H7 (cell line): ENCODE data around the gene SLC25A28. TPM values are rescaled to one million over a fixed set of nuclear protein-coding genes. Genes with fewer than 3 reads are reported as not detected.
"Not testable (repeated sequence)": the region's sequence is repeated elsewhere in the genome, so short reads cannot be mapped to it uniquely, and the experiment has no call there.

Experiments used
- DNase-seq: peaks from one replicate; pipeline ENCODE4 v3.0.0; 2012
- H3K27me3 ChIP-seq: 2 replicates; pipeline ENCODE4 v1.6.0; 2011; ENCODE audit warnings: mild to moderate bottlenecking, low read length; ENCODE audit not compliant: control insufficient read depth, insufficient read depth
- H3K36me3 ChIP-seq: replicated peaks from 2 replicates; pipeline ENCODE4 v1.5.1; 2011; ENCODE audit warnings: low read length; ENCODE audit not compliant: control insufficient read depth, insufficient read depth
- H3K4me3 ChIP-seq: 2 replicates; pipeline ENCODE4 v1.5.1; 2011; ENCODE audit warnings: low read depth, mild to moderate bottlenecking, control low read depth, low read length, moderate library complexity; ENCODE audit not compliant: insufficient read depth
- total RNA-seq: library from RNA; depleted of rRNA; stranded (reverse); fragments of >200 nt; shearing (Covaris generic); gene quantifications from 2 replicates; pipeline ENCODE4 v1.2.3, GENCODE V29; 2014

SLC25A28 gene
- total RNA-seq, 1 experiment from 2014 or later: 24.0 TPM

DNA sequence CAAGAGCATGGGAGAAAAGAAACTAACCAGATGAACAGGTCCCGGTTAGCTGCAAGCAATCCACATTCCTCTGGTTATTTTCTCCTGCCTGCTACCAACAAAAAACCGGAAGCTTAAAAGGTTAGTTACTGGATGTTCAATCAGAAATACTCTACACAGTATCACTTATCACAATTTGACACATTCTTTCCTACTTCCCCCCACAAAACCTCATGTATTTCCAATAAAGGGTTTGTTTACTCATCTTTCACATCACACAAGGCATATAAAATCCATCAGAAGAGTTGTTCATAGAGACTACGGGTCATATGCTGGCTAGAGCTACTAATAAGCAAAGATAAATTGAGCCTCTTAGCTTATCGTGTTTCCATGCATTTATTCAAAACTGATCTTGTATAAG, 4.8 kb downstream of the SLC25A28 start:
- Histone ChIP-seq H3K4me3 (no peak overlapping the region), H3K27me3 (no peaks in the 10 kb centered on the region), H3K36me3 (peaks cover 5% of the 10 kb centered on the region)
- DNase-seq: no peak

GRCh38 chr10:99612167-99612831, 7.9 kb downstream of the SLC25A28 start:
- peak; percentile 76 for DNase-seq
- no peak overlapping the region for H3K4me3 ChIP-seq
- H3K36me3 ChIP-seq: peaks cover 5% of the 10 kb centered on the region
- H3K27me3 ChIP-seq: no peaks in the 10 kb centered on the region

DNA sequence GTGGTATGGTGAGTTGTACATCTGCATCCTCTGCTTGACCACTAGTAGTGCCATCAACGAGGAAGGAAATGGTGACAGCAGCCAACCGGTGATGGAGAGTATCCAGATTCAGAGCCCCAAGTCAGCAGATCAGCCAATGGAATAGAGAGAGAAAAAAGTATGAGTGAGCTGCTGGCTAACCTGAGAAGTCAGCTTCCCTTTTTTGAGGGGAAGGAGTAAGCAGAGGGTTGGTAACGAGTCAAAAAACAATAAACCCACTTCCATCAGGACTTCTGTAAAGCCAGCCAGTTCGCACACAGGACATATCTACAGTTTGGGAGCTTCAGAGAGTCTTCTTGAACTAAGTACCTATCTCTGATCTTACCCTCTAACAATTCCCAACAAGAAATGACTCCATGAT, 8.9 kb downstream of the SLC25A28 start:
- Histone ChIP-seq H3K27me3 (no peaks in the 10 kb centered on the region), H3K4me3 (no peak overlapping the region), H3K36me3 (peaks cover 5% of the 10 kb centered on the region)
- DNase-seq: no peak

- H3K4me3 ChIP-seq: no peak overlapping the region
Measured at GRCh38 chr10:99610221-99610620, 10.0 kb downstream of the SLC25A28 start.

GRCh38 chr10:99609186-99609585, 11.1 kb downstream of the SLC25A28 start:
- DNase-seq: no peak
- peaks cover 5% of the 10 kb centered on the region for H3K36me3 ChIP-seq
- no peak overlapping the region for H3K4me3 ChIP-seq
- no peaks in the 10 kb centered on the region for H3K27me3 ChIP-seq

More at GRCh38 chr10:99610221-99610620, 10.0 kb downstream of the SLC25A28 start:
- no peak for DNase-seq
- Histone ChIP-seq H3K36me3 (peaks cover 5% of the 10 kb centered on the region), H3K27me3 (no peaks in the 10 kb centered on the region)

DNA sequence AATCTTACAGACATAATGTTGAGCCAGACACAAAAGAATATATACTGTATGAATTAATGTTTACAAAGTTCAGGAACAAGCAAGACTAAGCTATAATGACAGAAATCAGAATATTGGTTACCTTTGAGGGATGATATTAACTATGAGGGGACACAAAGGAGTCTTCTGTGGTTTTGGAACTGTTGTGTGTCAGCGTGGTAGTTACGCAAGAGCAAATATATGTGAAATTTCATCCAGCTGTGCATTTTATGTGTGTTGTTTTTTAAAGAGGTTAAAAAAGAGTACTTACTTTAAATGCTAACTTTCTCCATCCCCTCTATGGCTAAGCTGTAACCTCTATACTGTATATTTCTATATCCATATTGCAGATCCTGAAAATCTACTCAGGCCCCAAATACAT, 14.9 kb downstream of the SLC25A28 start:
- no peak overlapping the region for H3K4me3 ChIP-seq
- H3K27me3 ChIP-seq: no peaks in the 10 kb centered on the region
- no peak for DNase-seq
- no peaks in the 10 kb centered on the region for H3K36me3 ChIP-seq

DNA sequence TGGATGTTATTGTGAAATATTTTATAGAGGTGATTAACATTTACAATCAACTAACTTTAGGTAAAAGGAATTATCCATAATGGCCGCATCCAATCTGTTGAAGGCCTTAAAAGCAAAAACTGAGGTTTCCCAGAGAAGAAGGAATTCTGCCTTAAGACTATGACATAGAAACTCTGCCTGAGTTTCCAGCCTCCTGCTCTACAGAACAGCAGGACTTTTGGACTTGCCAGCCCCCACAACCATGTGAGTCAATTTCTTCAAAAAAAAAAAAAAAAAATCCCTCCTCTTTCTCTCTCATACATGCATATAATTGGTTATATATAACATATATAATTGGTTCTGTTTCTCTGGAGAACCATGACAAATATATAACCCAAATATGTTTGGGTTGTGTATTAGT, 15.4 kb downstream of the SLC25A28 start:
- Histone ChIP-seq H3K27me3 (no peaks in the 10 kb centered on the region), H3K36me3 (no peaks in the 10 kb centered on the region), H3K4me3 (no peak overlapping the region)
- no peak for DNase-seq

DNA sequence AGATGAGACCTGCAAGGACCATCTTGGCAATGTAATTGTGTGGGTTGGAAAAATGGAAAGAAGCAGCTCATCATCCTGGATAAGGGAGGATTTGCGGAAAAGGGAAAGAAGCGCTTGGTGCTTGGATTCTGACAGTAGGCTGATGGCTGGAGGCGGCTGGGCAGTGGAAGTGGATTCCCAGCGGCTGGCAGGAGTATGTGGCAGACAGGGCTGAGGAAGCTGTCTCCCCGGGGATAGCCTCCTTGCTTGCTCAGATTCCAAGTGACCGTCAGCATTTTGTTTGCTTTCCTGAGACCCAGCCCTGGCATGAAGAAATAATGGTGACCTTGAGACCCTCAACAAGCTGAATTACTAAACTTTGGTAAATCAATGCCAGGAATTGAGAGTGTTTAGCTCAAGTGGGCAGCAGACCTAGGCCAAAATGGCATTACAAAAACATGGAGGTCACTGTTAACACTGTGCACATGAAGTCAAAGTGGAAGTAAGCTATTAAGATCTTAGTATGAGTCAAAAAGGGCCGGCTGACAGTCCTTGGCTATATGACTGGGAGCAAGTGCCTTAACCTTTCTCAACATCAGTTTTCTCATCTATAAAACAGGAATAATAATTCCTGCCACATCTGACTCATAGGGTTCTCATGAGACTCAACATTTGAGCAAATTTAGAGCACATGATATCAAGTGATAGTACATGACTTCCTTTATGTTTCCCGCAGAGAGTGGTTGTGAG, 21.3 kb downstream of the SLC25A28 start:
- DNase-seq: no peak
- H3K36me3 ChIP-seq: no peaks in the 10 kb centered on the region
- no peak overlapping the region for H3K4me3 ChIP-seq
- H3K27me3 ChIP-seq: no peaks in the 10 kb centered on the region

- DNase-seq: no peak
- H3K27me3 ChIP-seq: no peaks in the 10 kb centered on the region
- H3K36me3 ChIP-seq: no peaks in the 10 kb centered on the region
- H3K4me3 ChIP-seq: no peak overlapping the region
Measured at GRCh38 chr10:99598011-99598410, 22.2 kb downstream of the SLC25A28 start.

GRCh38 chr10:99596708-99597107, 23.5 kb downstream of the SLC25A28 start:
- not testable (repeated sequence) for H3K27me3 ChIP-seq, H3K4me3 ChIP-seq, DNase-seq, H3K36me3 ChIP-seq

GRCh38 chr10:99595770-99596465, 24.3 kb downstream of the SLC25A28 start:
- Histone ChIP-seq H3K36me3 (no peaks in the 10 kb centered on the region), H3K4me3 (no peak overlapping the region), H3K27me3 (no peaks in the 10 kb centered on the region)
- DNase-seq: no peak

DNA sequence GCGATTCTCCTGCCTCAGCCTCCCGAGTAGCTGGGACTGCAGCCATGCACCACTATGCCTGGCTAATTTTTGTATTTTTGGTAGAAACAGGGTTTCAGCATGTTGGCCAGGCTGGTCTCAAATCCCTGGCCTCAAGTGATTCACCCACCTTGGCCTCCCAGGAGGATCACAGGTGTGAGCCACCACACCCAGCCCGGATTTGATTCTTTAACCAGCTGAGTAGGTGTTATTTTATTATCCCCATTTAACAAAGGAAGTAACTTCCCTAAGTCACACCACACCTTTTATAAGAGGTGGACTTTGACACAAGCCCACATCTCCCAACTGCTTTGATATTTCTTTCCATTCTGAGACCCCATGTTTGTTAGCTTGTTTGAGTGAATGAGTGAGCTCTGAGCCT, 25.0 kb downstream of the SLC25A28 start:
- DNase-seq: no peak
- Histone ChIP-seq H3K27me3 (no peaks in the 10 kb centered on the region), H3K4me3 (no peak overlapping the region), H3K36me3 (no peaks in the 10 kb centered on the region)

- H3K4me3 ChIP-seq: no peak overlapping the region
- DNase-seq: no peak
- H3K27me3 ChIP-seq: no peaks in the 10 kb centered on the region
- H3K36me3 ChIP-seq: no peaks in the 10 kb centered on the region
Measured at GRCh38 chr10:99593312-99593711, 26.9 kb downstream of the SLC25A28 start.

DNA sequence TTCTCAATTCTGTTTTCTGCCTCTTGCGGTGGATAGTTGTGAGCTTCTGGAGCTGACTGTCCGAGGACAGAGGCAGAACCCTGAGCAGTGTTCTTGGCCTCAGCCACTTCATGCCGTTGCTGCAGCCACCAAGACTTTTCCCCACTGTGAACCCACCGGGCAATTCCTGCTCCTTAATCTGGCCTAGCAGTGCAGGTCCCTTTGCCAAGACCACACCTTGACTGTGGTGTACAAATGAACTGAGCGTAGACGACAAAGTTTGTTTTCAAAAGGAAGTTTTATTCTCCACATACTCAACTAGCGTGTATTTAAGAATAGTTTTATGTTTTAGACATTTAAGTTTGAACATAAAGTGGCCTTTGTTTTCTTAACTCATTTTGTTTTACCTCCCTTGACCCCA, 29.4 kb downstream of the SLC25A28 start:
- no peak overlapping the region for H3K4me3 ChIP-seq
- H3K36me3 ChIP-seq: no peaks in the 10 kb centered on the region
- H3K27me3 ChIP-seq: no peaks in the 10 kb centered on the region
- DNase-seq: no peak

DNA sequence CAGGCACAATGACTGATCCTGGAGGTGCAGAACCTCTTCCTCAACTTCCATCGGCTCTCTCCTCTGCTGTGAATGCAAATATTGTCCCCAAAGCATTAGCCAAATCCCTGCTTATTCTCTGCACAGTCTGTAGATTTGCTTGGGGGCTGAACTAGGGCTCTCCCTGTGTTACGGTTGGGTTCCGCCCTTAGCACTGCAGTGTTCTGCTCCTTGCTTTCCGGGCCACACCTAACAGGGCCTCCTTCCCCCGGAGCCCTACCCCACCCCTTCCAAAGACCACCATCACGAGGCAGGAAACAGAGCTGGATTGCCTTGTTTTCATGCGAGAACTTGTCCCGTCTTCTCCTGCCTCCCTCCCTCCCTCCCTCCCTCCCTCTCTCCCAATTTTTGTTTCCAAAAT, 36.6 kb downstream of the SLC25A28 start:
- Histone ChIP-seq H3K36me3 (no peaks in the 10 kb centered on the region), H3K4me3 (no peak overlapping the region), H3K27me3 (no peaks in the 10 kb centered on the region)
- DNase-seq: no peak
